Measurements from ENCODE around the gene RAB11FIP5. TPM values are rescaled to one million over a fixed set of nuclear protein-coding genes. Genes with fewer than 3 reads are reported as not detected.

Gene RAB11FIP5
- total RNA-seq, 1 experiment from 2014 or later, result 33.7 TPM

DNA sequence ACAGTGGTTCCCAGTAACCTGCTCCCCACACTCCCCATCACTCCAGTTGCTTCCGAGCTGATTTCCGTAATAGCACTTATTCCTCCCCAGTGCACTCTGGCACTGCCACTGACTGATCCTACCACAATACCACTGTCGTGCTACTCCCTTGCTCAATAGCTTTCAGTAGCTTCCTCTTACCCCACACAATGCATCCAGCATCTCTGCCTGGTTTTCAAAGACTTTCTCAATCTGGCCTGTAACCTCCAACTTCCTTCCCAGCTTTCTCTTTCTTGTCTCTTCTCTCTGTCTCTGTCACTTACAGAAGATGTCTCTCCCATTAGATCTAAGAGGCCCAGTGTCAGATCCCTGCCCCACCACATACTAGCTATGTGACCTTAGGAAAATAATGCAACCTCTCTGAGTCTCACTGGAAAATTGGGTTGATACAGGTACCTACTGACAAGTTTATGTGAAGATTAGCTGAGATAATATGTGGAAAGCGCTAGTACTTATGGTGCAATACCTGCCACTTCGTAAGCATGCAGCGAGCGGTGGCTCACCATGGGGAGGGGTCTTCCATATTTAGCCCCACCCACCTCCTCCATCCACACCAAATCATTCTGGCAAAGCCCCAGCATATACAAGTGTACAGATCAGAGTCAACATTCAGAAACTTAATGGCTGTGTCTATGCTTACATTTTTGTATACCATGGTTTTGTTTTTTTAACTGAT lies 77.9 kb downstream of the RAB11FIP5 start:
- DNase-seq (ENCODE audit: low read depth), result no peak

DNA sequence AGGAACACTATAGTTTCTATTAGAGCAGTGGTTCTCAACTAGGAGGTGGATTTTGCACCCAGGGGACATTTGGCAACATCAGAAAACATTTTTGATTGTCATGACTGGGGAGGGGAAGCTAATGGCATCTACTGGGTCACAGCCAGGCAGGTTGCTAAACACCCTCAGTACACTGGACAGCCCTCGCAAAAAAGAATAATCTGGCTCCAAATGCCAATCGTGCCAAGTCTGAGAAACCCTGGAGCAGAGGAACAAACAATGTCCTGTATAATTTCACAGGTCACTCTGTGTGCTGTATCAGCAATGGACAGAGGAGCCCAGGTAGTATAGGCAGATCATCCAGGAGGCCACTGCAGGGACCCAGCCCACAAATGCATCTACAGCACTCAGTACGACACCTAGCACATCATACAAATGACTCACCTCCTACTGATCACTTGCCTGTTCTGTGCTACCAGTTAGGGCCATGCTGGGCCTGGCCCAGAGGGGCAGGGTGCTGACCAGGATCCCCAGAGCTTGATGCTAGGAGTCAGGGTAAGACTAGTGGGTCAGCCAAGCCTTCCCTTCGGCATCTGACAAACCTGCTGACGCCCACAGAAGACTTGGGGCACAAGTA lies 78.9 kb downstream of the RAB11FIP5 start:
- no peak for DNase-seq (ENCODE audit: low read depth)

DNA sequence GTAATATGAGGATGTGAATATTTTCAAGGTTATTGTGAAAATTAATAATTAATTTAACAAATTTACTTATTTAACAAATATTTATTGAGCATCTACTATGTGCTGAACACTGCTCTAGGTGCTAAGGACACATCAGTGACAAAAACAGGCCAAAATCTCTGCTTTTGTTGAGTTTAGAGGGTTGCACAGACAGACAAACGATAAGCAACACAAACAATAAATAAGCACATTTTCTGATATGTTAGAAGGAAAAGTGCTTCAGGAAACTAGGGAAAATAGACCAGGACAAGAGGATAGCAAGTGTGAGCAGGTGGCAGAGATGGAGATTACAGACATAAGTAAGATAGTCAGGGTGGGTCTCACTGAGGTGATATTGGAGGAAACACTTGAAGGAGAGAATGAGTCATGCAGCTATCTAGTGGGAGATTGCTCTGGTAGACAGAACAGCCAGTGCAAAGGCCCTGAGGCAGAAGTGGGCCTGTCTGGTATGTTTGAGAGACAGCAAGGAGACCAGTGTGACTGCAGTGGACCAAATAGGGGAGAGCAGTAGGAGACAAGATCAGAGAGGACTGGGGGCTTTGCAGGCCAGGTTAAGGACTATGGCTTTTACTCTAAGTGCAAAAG lies 79.5 kb downstream of the RAB11FIP5 start:
- no peak for DNase-seq (ENCODE audit: low read depth)

DNA sequence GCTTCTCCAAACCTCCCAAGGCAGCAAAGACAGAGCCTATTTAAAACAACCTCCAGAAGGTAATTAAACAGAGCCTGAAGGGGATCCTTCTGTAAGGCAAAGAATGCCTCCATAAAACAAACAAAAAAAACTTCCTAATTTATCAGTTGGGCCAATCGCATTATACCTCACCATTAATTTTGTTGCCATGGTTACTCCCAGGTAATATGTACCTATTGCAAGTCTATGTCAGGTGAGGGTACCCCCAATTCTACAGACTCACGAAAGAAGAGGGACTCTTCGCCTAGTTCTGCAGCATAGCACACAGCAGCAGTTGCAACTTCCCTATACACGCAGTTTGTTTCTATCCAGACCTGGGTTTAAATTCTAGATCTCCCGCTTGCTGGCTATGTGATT lies 80.0 kb downstream of the RAB11FIP5 start:
- no peak for DNase-seq (ENCODE audit: low read depth)

DNA sequence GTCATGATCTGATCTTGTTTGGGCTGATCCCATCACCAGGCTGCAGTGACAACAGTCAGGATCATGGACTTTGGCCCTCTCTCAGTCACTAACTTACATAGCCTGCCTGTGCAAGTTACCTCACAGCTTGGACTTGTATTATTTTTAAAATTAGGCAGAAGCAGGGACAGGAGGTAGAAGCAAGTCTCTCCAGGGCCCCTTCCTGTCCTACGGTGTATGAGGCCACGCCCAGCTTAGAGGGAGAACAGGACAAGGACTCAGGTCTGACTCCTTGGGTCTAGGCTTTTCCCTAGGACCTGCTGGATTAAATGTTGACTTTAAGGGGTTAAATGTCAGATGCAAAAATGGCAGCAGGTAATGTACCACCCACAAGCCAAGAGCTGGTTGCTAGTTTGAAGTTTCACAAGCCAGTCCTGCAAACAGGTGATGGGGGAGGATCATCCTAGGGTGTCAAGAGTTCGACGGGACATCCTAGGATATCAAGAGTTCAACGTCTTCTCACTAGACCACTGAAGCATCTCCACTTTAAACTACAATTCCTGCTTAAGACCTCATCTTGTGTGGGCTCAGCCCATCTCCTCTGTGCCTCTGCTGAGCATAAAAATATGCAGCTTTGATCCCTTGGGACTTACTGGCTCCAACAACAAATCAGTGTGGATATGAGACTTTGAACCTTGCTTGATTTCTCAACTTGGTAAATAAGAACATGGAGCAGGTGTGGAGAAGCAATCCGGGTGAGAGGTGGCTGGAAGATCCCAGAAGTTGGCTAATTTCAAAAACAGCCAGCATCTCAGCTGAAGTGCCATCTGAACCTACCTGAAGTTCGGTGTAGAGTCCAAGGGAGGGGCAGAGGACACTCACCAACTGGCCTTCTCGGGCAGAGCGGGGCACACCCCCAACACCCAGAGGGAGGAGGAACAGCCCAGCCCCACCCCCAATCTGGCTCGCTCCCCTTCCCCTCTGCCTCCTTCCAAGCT lies 80.7 kb downstream of the RAB11FIP5 start:
- no peak for DNase-seq (ENCODE audit: low read depth)

DNA sequence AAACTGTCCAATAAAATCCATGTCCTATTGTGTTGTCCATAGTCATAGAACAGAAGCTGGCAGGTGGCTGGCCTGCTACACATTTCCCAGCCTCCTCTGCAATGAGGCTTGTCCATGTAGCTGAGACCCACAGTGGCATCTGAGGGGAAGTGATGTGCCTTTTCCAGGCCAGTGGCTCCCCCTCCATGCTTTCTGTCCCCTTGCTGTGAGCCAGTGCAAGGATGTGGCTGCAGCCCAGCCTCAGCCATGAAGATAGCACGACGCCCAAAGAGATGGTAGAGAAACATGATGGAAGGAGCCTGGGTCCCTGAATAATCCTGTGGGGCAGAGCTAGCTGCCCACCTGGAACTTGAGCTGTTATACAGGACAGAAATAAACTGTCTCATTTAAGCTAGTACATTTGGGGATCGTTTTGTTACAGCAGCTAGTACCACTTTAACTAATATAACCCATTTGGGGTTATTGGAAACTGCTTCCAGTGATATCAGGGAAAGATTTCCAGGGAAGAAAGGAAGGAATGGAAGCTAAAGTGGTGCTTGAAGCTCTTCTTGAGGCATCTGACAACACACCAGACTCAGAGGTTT lies 81.6 kb downstream of the RAB11FIP5 start:
- no peak for DNase-seq (ENCODE audit: low read depth)

DNA sequence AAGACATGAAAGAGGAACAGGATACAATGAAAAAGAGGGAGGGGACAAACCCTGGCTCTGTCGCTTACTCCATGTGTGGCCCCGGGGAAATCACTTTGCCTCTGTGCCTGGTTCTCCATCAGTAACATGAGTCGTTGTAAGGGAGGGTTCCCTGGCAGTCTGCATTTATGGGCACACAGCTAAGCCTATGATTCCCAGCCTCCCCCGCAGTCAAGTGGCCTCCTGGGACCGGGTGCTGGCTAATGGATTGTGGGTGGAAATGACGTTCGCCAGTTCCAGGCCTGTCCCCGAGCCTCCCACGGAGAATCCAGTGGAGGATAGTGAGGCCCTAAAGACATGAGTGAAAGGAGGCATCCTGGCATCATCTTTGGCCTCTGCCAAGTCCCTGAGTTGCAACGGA lies 83.9 kb downstream of the RAB11FIP5 start:
- peak; percentile 15 for DNase-seq (ENCODE audit: low read depth)

DNA sequence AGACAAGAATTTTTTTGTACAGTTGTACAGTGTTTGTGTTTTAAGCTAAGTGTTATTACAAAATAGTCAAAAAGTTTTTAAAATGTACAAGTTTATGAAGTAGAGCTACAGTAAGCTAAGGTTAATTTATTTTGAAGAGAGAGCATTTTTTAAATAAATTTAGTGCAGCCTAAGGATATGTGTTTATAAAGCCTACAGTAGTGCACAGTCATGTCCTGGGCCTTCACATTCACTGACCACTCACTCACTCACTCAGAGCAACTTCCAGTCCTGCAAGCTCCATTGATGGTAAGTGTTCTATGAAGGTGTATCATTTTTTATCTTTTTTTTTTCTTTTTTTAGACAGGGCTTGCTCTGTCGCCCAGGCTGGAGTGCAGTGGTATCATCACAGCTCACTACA lies 85.4 kb downstream of the RAB11FIP5 start:
- no peak for DNase-seq (ENCODE audit: low read depth)

DNA sequence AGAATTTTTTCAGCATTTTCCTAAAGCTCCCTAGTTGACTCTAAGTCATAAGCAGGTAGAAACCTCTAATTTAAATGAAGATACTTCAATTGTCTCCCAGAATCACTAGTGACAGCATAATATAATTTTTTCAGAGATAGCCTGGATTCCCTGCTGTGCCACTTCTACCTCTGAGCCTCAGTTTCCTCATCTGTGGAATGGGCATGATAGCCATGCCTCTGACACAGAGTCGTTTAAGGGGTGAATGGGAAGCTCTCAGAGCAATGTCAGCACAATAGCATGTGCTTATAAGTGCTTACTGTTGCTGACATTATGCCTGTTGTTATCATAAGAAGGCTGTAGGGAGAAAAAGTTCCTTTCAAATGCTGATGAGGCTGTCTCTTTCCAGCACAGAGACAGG lies 89.3 kb downstream of the RAB11FIP5 start:
- no peak for DNase-seq (ENCODE audit: low read depth)

Other genes starting within 250 kb of the RAB11FIP5 start
- 37.9 and 39.3 TPM in 2 replicates for gene SPR, start 225.5 kb downstream of the RAB11FIP5 start, total RNA-seq (2014; rRNA removed)
- gene EMX1, start 195.4 kb downstream of the RAB11FIP5 start, total RNA-seq (2014; rRNA removed), result not detected in 2 replicates
- gene SFXN5, start 41.2 kb downstream of the RAB11FIP5 start, total RNA-seq (2014; rRNA removed), result 12.9 and 13.0 TPM in 2 replicates
- gene NOTO, start 89.6 kb upstream of the RAB11FIP5 start, total RNA-seq (2014; rRNA removed), result not detected in 2 replicates
- gene SMYD5, start 101.3 kb upstream of the RAB11FIP5 start, total RNA-seq (2014; rRNA removed), result 25.2 and 28.5 TPM in 2 replicates
- 78.2 and 90.0 TPM in 2 replicates for gene PRADC1, start 120.3 kb upstream of the RAB11FIP5 start, total RNA-seq (2014; rRNA removed)
- gene CCT7, start 121.4 kb upstream of the RAB11FIP5 start, total RNA-seq (2014; rRNA removed), result 452 and 463 TPM in 2 replicates
- gene FBXO41, start 171.5 kb upstream of the RAB11FIP5 start, total RNA-seq (2014; rRNA removed), result 4.0 and 4.8 TPM in 2 replicates
- gene EGR4, start 180.6 kb upstream of the RAB11FIP5 start, total RNA-seq (2014; rRNA removed), result not detected in 2 replicates

Measured in LHCN-M2 (cell line).